NK-92 (cell line): ENCODE results near the gene OR13H1.
"Not testable (repeated sequence)": the region's sequence is repeated elsewhere in the genome, so short reads cannot be mapped to it uniquely, and the experiment has no call there.

Experiments used
- DNase-seq: peaks from one replicate; lab custom pipeline; 2025; ENCODE audit not compliant: unreplicated experiment; lab: John Stamatoyannopoulos, UW

OR13H1 gene

GRCh38 chrX:131543774-131544173, at the start of gene OR13H1:
TSS of gene OR13H1 (plus strand) at chrX:131544074. CDS start at chrX:131544074, 0 bp downstream.
- no peak for DNase-seq

- DNase-seq, result not testable (repeated sequence)
Measured at GRCh38 chrX:131501556-131501955, 42.3 kb upstream of the OR13H1 start.

- no peak for DNase-seq
Measured at GRCh38 chrX:131513159-131513914, 30.5 kb upstream of the OR13H1 start.

GRCh38 chrX:131521824-131522223, 22.1 kb upstream of the OR13H1 start:
- no peak for DNase-seq

- DNase-seq, result no peak
Measured at GRCh38 chrX:131544218-131544617, 344 bp downstream of the OR13H1 start.

- no peak for DNase-seq
Measured at GRCh38 chrX:131549011-131549410, 5.1 kb downstream of the OR13H1 start.

- DNase-seq, result not testable (repeated sequence)
Measured at GRCh38 chrX:131552453-131552852, 8.6 kb downstream of the OR13H1 start.

GRCh38 chrX:131558562-131558961, 14.7 kb downstream of the OR13H1 start:
- no peak for DNase-seq

- DNase-seq, result no peak
Measured at GRCh38 chrX:131564553-131565229, 20.8 kb downstream of the OR13H1 start.

GRCh38 chrX:131565909-131566308, 22.0 kb downstream of the OR13H1 start:
- no peak for DNase-seq

GRCh38 chrX:131571348-131571747, 27.5 kb downstream of the OR13H1 start:
- DNase-seq, result no peak

GRCh38 chrX:131572372-131573014, 28.6 kb downstream of the OR13H1 start:
- DNase-seq, result no peak

GRCh38 chrX:131577413-131577812, 33.5 kb downstream of the OR13H1 start:
- no peak for DNase-seq

GRCh38 chrX:131577999-131578734, 34.3 kb downstream of the OR13H1 start:
- no peak for DNase-seq

- not testable (repeated sequence) for DNase-seq
Measured at GRCh38 chrX:131578735-131579367, 35.0 kb downstream of the OR13H1 start.

GRCh38 chrX:131588995-131589394, 45.1 kb downstream of the OR13H1 start:
- DNase-seq, result no peak
